ENCODE results near the gene OR1F1.

DNA sequence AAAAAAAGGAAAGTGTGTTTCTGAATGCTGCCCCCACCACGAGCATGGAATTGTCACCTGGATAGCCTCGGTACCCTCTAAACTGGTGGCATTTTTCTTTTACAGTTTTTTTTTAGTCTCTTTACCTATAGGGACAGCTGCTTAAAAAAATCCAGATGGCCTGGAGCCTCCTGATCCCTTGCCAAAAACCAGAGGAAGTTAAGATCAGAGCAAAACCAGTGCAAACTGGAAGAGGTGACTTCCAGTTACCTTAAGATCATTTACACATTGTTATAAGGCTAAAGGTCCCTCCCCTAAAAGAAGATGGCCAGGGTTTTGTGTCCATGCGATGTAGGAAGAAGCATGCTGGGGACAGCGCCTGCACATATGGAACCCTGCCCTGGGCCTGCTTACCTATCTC lies 65.0 kb downstream of the OR1F1 start:
- TF ChIP-seq, protein P1, sequence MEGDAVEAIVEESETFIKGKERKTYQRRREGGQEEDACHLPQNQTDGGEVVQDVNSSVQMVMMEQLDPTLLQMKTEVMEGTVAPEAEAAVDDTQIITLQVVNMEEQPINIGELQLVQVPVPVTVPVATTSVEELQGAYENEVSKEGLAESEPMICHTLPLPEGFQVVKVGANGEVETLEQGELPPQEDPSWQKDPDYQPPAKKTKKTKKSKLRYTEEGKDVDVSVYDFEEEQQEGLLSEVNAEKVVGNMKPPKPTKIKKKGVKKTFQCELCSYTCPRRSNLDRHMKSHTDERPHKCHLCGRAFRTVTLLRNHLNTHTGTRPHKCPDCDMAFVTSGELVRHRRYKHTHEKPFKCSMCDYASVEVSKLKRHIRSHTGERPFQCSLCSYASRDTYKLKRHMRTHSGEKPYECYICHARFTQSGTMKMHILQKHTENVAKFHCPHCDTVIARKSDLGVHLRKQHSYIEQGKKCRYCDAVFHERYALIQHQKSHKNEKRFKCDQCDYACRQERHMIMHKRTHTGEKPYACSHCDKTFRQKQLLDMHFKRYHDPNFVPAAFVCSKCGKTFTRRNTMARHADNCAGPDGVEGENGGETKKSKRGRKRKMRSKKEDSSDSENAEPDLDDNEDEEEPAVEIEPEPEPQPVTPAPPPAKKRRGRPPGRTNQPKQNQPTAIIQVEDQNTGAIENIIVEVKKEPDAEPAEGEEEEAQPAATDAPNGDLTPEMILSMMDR (IDR thresholded peaks at IDR 0.05): no peak
- no peak for TF ChIP-seq POLR2A (IDR thresholded peaks at IDR 0.05)

Data from uterus (tissue), 2 donors.